T-helper 17 cell (primary cell): ENCODE results near the gene FAN1. TPM values are rescaled to one million over a fixed set of nuclear protein-coding genes. Genes with fewer than 3 reads are reported as not detected.

Source experiments
- ATAC-seq: fragments of 150-1000 bp; cut with Tn5 transposase; 2 replicates; pipeline ENCODE4 v1.10.0; 2021; ENCODE audit warnings: mild to moderate bottlenecking, moderate library complexity
- DNase-seq, 3 donors: peaks; one replicate each; pipeline versions ENCODE4 v3.0.0 to v3.0.0-alpha.2; 2020 to 2021
- H3K9me3 ChIP-seq: one replicate; pipeline ENCODE4 v1.7.0; 2013; ENCODE audit warnings: low read length, mild to moderate bottlenecking; ENCODE audit not compliant: control insufficient read depth, poor library complexity, severe bottlenecking
- H3K27ac Mint-ChIP-seq: one replicate; pipeline ENCODE4 v1.8.0; 2022; ENCODE audit warnings: mild to moderate bottlenecking, moderate library complexity, mixed read lengths
- H3K27me3 Mint-ChIP-seq: one replicate; pipeline ENCODE4 v1.8.0; 2022; ENCODE audit warnings: mixed read lengths
- H3K36me3 Mint-ChIP-seq: one replicate; pipeline ENCODE4 v1.8.0; 2022; ENCODE audit warnings: low read depth, mixed read lengths
- H3K4me1 Mint-ChIP-seq: one replicate; pipeline ENCODE4 v1.8.0; 2022; ENCODE audit warnings: mild to moderate bottlenecking, mixed read lengths
- H3K4me3 Mint-ChIP-seq: one replicate; pipeline ENCODE4 v1.8.0; 2022; ENCODE audit warnings: mild to moderate bottlenecking, moderate library complexity, mixed read lengths
- total RNA-seq, 4 donors: library from RNA in 2 of 4; stranded (reverse) in 2 of 4; gene quantifications; one replicate each; pipeline ENCODE4 v1.2.3 and lab custom pipeline; 2022 to 2026

FAN1 gene
- total RNA-seq, 2 donors from 2014 or later = 23.2 to 28.4 TPM

- H3K36me3 Mint-ChIP-seq = peaks cover 5% of the 10 kb centered on the region
- H3K4me3 Mint-ChIP-seq = peak overlapping the region; percentile 10
- no peak overlapping the region for H3K27ac Mint-ChIP-seq
- DNase-seq (no peak), ATAC-seq (no peak)
- H3K9me3 ChIP-seq = no peaks in the 10 kb centered on the region
- no peaks in the 10 kb centered on the region for H3K27me3 Mint-ChIP-seq
- peaks cover 27% of the 10 kb centered on the region for H3K4me1 Mint-ChIP-seq
Observed at GRCh38 chr15:30901889-30902288, 1.8 kb upstream of the FAN1 start.

- H3K27ac Mint-ChIP-seq = peak overlapping the region; percentile 88
- ATAC-seq = no peak
- DNase-seq = no peak
- no peaks in the 10 kb centered on the region for H3K9me3 ChIP-seq
- no peaks in the 10 kb centered on the region for H3K27me3 Mint-ChIP-seq
- H3K36me3 Mint-ChIP-seq = peaks cover 5% of the 10 kb centered on the region
- H3K4me1 Mint-ChIP-seq = peaks cover 32% of the 10 kb centered on the region
- H3K4me3 Mint-ChIP-seq = peak overlapping the region; percentile 21
Observed at GRCh38 chr15:30904812-30905211, 1.1 kb downstream of the FAN1 start.

GRCh38 chr15:30905821-30906220 is 2.1 kb downstream of the FAN1 start:
- peaks cover 32% of the 10 kb centered on the region for H3K4me1 Mint-ChIP-seq
- peaks cover 5% of the 10 kb centered on the region for H3K36me3 Mint-ChIP-seq
- no peaks in the 10 kb centered on the region for H3K27me3 Mint-ChIP-seq
- no peaks in the 10 kb centered on the region for H3K9me3 ChIP-seq
- ATAC-seq = no peak
- H3K27ac Mint-ChIP-seq = no peak overlapping the region
- no peak overlapping the region for H3K4me3 Mint-ChIP-seq
- no peak for DNase-seq

GRCh38 chr15:30906366-30906765 is 2.7 kb downstream of the FAN1 start:
- Mint-ChIP-seq H3K4me1 (peaks cover 32% of the 10 kb centered on the region), H3K36me3 (peaks cover 5% of the 10 kb centered on the region), H3K27me3 (no peaks in the 10 kb centered on the region), H3K4me3 (no peak overlapping the region), H3K27ac (no peak overlapping the region)
- no peak for ATAC-seq
- no peaks in the 10 kb centered on the region for H3K9me3 ChIP-seq
- no peak for DNase-seq

- Mint-ChIP-seq H3K36me3 (peaks cover 6% of the 10 kb centered on the region), H3K4me3 (no peak overlapping the region), H3K27me3 (no peaks in the 10 kb centered on the region), H3K27ac (no peak overlapping the region), H3K4me1 (peaks cover 12% of the 10 kb centered on the region)
- no peak for DNase-seq
- no peak for ATAC-seq
- no peaks in the 10 kb centered on the region for H3K9me3 ChIP-seq
Observed at GRCh38 chr15:30913761-30914160, 10.0 kb downstream of the FAN1 start.

- Mint-ChIP-seq H3K36me3 (peaks cover 6% of the 10 kb centered on the region), H3K27me3 (no peaks in the 10 kb centered on the region), H3K4me3 (no peak overlapping the region), H3K27ac (peak overlapping the region; percentile 91), H3K4me1 (peaks cover 9% of the 10 kb centered on the region)
- no peak for ATAC-seq
- no peaks in the 10 kb centered on the region for H3K9me3 ChIP-seq
- DNase-seq = no peak
Observed at GRCh38 chr15:30917013-30917412, 13.3 kb downstream of the FAN1 start.

GRCh38 chr15:30917675-30918074 is 14.0 kb downstream of the FAN1 start:
- ATAC-seq (no peak), DNase-seq (no peak)
- Mint-ChIP-seq H3K36me3 (peaks cover 6% of the 10 kb centered on the region), H3K4me1 (peaks cover 9% of the 10 kb centered on the region), H3K27ac (no peak overlapping the region), H3K27me3 (no peaks in the 10 kb centered on the region), H3K4me3 (no peak overlapping the region)
- no peaks in the 10 kb centered on the region for H3K9me3 ChIP-seq

- no peaks in the 10 kb centered on the region for H3K9me3 ChIP-seq
- DNase-seq (no peak), ATAC-seq (no peak)
- peaks cover 9% of the 10 kb centered on the region for H3K4me1 Mint-ChIP-seq
- no peak overlapping the region for H3K27ac Mint-ChIP-seq
- H3K36me3 Mint-ChIP-seq = peaks cover 6% of the 10 kb centered on the region
- no peak overlapping the region for H3K4me3 Mint-ChIP-seq
- no peaks in the 10 kb centered on the region for H3K27me3 Mint-ChIP-seq
Observed at GRCh38 chr15:30918366-30918765, 14.7 kb downstream of the FAN1 start.

- no peak for ATAC-seq
Observed at GRCh38 chr15:30919877-30920550, 16.3 kb downstream of the FAN1 start.

GRCh38 chr15:30921106-30921505 is 17.4 kb downstream of the FAN1 start:
- Mint-ChIP-seq H3K36me3 (peaks cover 10% of the 10 kb centered on the region), H3K27ac (no peak overlapping the region), H3K4me3 (no peak overlapping the region), H3K27me3 (no peaks in the 10 kb centered on the region), H3K4me1 (peaks cover 9% of the 10 kb centered on the region)
- no peaks in the 10 kb centered on the region for H3K9me3 ChIP-seq
- ATAC-seq (no peak), DNase-seq (no peak)

More at GRCh38 chr15:30919877-30920550, 16.3 kb downstream of the FAN1 start:
- no peak overlapping the region for H3K27ac Mint-ChIP-seq
- H3K4me3 Mint-ChIP-seq = no peak overlapping the region
- peaks cover 9% of the 10 kb centered on the region for H3K4me1 Mint-ChIP-seq
- H3K36me3 Mint-ChIP-seq = peaks cover 10% of the 10 kb centered on the region
- DNase-seq = no peak
- H3K9me3 ChIP-seq = no peaks in the 10 kb centered on the region
- H3K27me3 Mint-ChIP-seq = no peaks in the 10 kb centered on the region

- H3K36me3 Mint-ChIP-seq = peaks cover 11% of the 10 kb centered on the region
- no peak overlapping the region for H3K27ac Mint-ChIP-seq
- H3K4me3 Mint-ChIP-seq = no peak overlapping the region
Observed at GRCh38 chr15:30921781-30922479, 18.2 kb downstream of the FAN1 start.

GRCh38 chr15:30922480-30923311 is 19.0 kb downstream of the FAN1 start:
- no peaks in the 10 kb centered on the region for H3K27me3 Mint-ChIP-seq
- peaks cover 9% of the 10 kb centered on the region for H3K36me3 Mint-ChIP-seq
- H3K4me3 Mint-ChIP-seq = no peak overlapping the region
- no peaks in the 10 kb centered on the region for H3K9me3 ChIP-seq
- H3K4me1 Mint-ChIP-seq = peaks cover 2% of the 10 kb centered on the region
- ATAC-seq (no peak), DNase-seq (no peak)
- H3K27ac Mint-ChIP-seq = peak overlapping the region; percentile 24

More at GRCh38 chr15:30921781-30922479, 18.2 kb downstream of the FAN1 start:
- Mint-ChIP-seq H3K4me1 (peaks cover 5% of the 10 kb centered on the region), H3K27me3 (no peaks in the 10 kb centered on the region)
- DNase-seq = no peak
- no peaks in the 10 kb centered on the region for H3K9me3 ChIP-seq
- ATAC-seq = no peak

- Mint-ChIP-seq H3K4me3 (no peak overlapping the region), H3K36me3 (peaks cover 9% of the 10 kb centered on the region), H3K4me1 (peaks cover 2% of the 10 kb centered on the region), H3K27ac (no peak overlapping the region), H3K27me3 (no peaks in the 10 kb centered on the region)
- ATAC-seq (no peak), DNase-seq (no peak)
- no peaks in the 10 kb centered on the region for H3K9me3 ChIP-seq
Observed at GRCh38 chr15:30923429-30923828, 19.7 kb downstream of the FAN1 start.
